NB4 (cell line): ENCODE measurements around the gene SIK2.

ENCODE experiments used
- POLR2A ChIP-seq: IDR thresholded peaks from 2 replicates; pipeline ENCODE4 v1.6.1; 2011; ENCODE audit warnings: mild to moderate bottlenecking; ENCODE audit not compliant: insufficient read length; ENCODE audit errors: extremely low read depth
- TF ChIP-seq, protein P1 (sequence below): IDR thresholded peaks from one replicate; pipeline ENCODE4 v1.5.1; 2012; ENCODE audit warnings: low read depth, low read length
- TF ChIP-seq, protein P2 (sequence below): IDR thresholded peaks from 2 replicates; pipeline ENCODE4 v1.6.1; 2011; ENCODE audit warnings: low read depth, low read length

DNA sequence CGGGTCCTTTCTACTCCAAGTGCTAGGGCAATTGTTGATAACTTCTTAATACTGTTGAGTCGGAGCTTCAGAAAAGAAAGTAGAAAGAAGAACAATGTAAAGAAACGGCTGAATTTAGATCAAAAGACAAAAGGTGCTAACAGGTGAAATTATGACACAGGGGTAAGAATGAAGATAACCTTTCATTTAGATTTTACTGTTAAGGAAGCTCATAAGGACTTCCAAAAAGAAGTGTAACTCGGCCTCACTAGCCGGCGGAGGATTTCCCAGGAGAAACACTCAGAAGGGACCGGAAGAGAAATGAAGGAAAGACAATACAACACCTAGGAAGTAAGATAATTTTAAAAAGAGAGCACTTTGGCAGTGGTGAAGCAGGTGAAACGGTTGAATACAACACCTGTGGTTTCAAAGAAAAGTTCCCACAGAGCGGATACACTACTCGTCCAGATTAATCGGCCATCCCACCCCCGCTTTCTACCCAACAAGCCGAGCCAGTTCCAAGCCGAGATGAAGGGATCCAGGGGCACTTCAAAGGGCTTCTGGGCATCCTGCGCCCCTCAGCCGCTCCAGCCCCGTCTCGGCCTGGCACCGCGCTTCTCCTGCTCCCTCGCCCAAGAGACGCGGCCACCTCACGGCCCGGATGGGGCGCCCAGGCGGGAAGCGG is 163.2 kb downstream of the SIK2 start:
- TF ChIP-seq, protein P1, sequence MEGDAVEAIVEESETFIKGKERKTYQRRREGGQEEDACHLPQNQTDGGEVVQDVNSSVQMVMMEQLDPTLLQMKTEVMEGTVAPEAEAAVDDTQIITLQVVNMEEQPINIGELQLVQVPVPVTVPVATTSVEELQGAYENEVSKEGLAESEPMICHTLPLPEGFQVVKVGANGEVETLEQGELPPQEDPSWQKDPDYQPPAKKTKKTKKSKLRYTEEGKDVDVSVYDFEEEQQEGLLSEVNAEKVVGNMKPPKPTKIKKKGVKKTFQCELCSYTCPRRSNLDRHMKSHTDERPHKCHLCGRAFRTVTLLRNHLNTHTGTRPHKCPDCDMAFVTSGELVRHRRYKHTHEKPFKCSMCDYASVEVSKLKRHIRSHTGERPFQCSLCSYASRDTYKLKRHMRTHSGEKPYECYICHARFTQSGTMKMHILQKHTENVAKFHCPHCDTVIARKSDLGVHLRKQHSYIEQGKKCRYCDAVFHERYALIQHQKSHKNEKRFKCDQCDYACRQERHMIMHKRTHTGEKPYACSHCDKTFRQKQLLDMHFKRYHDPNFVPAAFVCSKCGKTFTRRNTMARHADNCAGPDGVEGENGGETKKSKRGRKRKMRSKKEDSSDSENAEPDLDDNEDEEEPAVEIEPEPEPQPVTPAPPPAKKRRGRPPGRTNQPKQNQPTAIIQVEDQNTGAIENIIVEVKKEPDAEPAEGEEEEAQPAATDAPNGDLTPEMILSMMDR, result no peak
- TF ChIP-seq POLR2A, result no peak
- TF ChIP-seq, protein P2, sequence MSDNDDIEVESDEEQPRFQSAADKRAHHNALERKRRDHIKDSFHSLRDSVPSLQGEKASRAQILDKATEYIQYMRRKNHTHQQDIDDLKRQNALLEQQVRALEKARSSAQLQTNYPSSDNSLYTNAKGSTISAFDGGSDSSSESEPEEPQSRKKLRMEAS, result no peak
